HG02763 (cell line): ENCODE data around the gene VEGFD.

Source experiments
- ATAC-seq: cut with Tn5 transposase; IDR thresholded peaks from one replicate; pipeline ENCODE4 v1.9.1; 2021; ENCODE audit warnings: mild to moderate bottlenecking, moderate library complexity; ENCODE audit not compliant: unreplicated experiment

VEGFD gene

GRCh38 chrX:15366506-15367352, 17.5 kb downstream of the VEGFD start:
- ATAC-seq = no peak

- ATAC-seq = no peak
Measured at GRCh38 chrX:15359701-15360100, 24.5 kb downstream of the VEGFD start.

GRCh38 chrX:15358533-15358932, 25.7 kb downstream of the VEGFD start:
- ATAC-seq = no peak

GRCh38 chrX:15356444-15356843, 27.8 kb downstream of the VEGFD start:
- ATAC-seq = no peak

- no peak for ATAC-seq
Measured at GRCh38 chrX:15350329-15350996, 33.8 kb downstream of the VEGFD start.

GRCh38 chrX:15349046-15349445, 35.2 kb downstream of the VEGFD start:
- no peak for ATAC-seq

GRCh38 chrX:15345976-15346375, 38.2 kb downstream of the VEGFD start:
- ATAC-seq = no peak

- ATAC-seq = no peak
Measured at GRCh38 chrX:15344106-15344505, 40.1 kb downstream of the VEGFD start.

GRCh38 chrX:15343075-15343476, 41.1 kb downstream of the VEGFD start:
- ATAC-seq = no peak

- no peak for ATAC-seq
Measured at GRCh38 chrX:15340867-15341266, 43.3 kb downstream of the VEGFD start.

GRCh38 chrX:15336023-15336413, 48.2 kb downstream of the VEGFD start:
- no peak for ATAC-seq

- ATAC-seq = peak; percentile 99
Measured at GRCh38 chrX:15335135-15336022, 48.8 kb downstream of the VEGFD start, which contains the start of gene PIGA. Gene PIGA, minus strand, starts transcription at chrX:15335523. Its CDS starts 3,593 bp downstream, at chrX:15331930.

GRCh38 chrX:15334561-15334960, 49.7 kb downstream of the VEGFD start:
- no peak for ATAC-seq

GRCh38 chrX:15328821-15329220, 55.4 kb downstream of the VEGFD start:
- no peak for ATAC-seq

- no peak for ATAC-seq
Measured at GRCh38 chrX:15328131-15328530, 56.1 kb downstream of the VEGFD start.

- ATAC-seq = no peak
Measured at GRCh38 chrX:15322472-15322871, 61.7 kb downstream of the VEGFD start.

GRCh38 chrX:15322072-15322471, 62.1 kb downstream of the VEGFD start:
- ATAC-seq = no peak

GRCh38 chrX:15321447-15321846, 62.8 kb downstream of the VEGFD start:
- no peak for ATAC-seq

- ATAC-seq = no peak
Measured at GRCh38 chrX:15320297-15320696, 63.9 kb downstream of the VEGFD start.

- ATAC-seq = no peak
Measured at GRCh38 chrX:15319075-15319474, 65.1 kb downstream of the VEGFD start.

GRCh38 chrX:15315509-15315908, 68.7 kb downstream of the VEGFD start, which contains the start of gene ASB11:
Gene ASB11, minus strand, starts transcription at chrX:15315640. Its CDS starts 35 bp downstream, at chrX:15315605.
- ATAC-seq = no peak
